Stimulated activated CD8-positive, alpha-beta memory T cell treated with anti-CD3 and anti-CD28 coated beads, Interleukin-4, amount 100 ng/mL, for 1 hour (primary cell): Measurements from ENCODE around the gene RBM18.

Experiments used
- DNase-seq, 2 donors: peaks; one replicate each; pipeline ENCODE4 v3.0.0-alpha.2; 2020; ENCODE audit warnings: low read depth in 2 of 2, low spot score in 1 of 2

RBM18 gene

DNA sequence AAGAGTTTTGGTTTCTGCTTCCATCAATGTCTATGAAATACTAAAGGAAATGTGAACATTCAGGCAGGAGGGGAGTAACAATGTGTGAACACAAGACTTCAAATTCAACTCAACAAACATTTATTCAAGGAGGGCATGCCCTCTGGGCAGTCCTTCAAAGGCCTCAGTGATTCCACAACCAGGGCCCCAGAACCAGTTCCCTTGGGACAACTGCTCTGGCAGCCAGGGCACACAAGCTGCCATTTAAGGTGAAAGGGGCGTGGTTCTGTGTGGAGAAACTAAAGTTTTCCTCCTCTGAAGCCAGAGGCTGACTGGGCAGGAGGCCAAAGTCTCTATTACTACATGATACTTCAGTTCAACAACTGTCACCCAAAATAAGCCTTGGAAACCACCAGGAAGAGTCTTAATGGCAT lies 3.2 kb downstream of the RBM18 start:
- DNase-seq: no peak

- DNase-seq: no peak
Observed at GRCh38 chr9:122258886-122259415, 5.7 kb downstream of the RBM18 start.

- DNase-seq: no peak
Observed at GRCh38 chr9:122256206-122256605, 8.4 kb downstream of the RBM18 start.

GRCh38 chr9:122254761-122255160 lies 9.9 kb downstream of the RBM18 start:
- DNase-seq: no peak

GRCh38 chr9:122252796-122253195 lies 11.8 kb downstream of the RBM18 start:
- DNase-seq: no peak

GRCh38 chr9:122251351-122251750 lies 13.3 kb downstream of the RBM18 start:
- DNase-seq: no peak

- DNase-seq: no peak
Observed at GRCh38 chr9:122248448-122248865, 16.2 kb downstream of the RBM18 start.

GRCh38 chr9:122246666-122247065 lies 18.0 kb downstream of the RBM18 start:
- no peak for DNase-seq

- DNase-seq: no peak
Observed at GRCh38 chr9:122244349-122244748, 20.3 kb downstream of the RBM18 start.

DNA sequence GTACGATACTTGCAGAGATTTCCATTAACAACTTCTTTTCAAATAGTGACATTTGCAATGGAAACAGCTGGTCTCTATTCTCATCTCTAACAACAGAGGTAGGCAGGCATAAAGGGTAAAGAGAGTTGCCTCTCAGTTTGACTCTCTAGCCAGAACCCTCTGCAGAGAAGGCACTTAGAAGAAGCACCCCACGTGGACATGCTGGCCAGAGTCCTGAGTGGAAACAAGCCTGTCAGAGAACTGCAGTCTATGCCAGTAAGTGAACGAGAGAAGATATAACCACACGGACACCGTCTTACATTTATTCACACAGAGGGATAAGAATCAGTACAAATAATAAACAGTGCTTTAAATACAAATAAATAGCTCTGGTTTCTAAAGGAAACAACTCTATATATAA lies 24.9 kb downstream of the RBM18 start:
- no peak for DNase-seq

DNA sequence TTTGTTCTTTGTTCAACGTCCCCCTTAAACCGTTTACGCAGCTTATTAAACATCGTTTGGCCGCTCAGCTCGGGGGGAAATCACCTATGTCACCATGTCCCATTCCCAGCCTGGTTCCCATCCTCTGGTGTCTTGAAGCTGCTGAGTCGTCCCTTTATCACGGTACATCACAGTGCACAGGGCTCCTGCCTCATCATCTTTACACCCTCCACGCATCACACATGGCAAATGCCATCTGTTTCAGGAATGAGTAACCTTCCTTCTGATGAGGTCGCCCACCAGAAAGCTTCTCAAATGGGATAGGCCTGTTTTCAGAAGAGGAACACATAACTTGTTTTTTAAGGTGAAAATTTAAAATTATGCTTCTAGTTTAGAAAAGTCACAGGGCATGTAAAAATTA lies 28.0 kb downstream of the RBM18 start:
- no peak for DNase-seq

- no peak for DNase-seq
Observed at GRCh38 chr9:122234022-122234748, 30.5 kb downstream of the RBM18 start.

GRCh38 chr9:122232796-122233306 lies 31.8 kb downstream of the RBM18 start:
- no peak for DNase-seq

GRCh38 chr9:122229485-122229837 lies 35.2 kb downstream of the RBM18 start:
- no peak for DNase-seq

DNA sequence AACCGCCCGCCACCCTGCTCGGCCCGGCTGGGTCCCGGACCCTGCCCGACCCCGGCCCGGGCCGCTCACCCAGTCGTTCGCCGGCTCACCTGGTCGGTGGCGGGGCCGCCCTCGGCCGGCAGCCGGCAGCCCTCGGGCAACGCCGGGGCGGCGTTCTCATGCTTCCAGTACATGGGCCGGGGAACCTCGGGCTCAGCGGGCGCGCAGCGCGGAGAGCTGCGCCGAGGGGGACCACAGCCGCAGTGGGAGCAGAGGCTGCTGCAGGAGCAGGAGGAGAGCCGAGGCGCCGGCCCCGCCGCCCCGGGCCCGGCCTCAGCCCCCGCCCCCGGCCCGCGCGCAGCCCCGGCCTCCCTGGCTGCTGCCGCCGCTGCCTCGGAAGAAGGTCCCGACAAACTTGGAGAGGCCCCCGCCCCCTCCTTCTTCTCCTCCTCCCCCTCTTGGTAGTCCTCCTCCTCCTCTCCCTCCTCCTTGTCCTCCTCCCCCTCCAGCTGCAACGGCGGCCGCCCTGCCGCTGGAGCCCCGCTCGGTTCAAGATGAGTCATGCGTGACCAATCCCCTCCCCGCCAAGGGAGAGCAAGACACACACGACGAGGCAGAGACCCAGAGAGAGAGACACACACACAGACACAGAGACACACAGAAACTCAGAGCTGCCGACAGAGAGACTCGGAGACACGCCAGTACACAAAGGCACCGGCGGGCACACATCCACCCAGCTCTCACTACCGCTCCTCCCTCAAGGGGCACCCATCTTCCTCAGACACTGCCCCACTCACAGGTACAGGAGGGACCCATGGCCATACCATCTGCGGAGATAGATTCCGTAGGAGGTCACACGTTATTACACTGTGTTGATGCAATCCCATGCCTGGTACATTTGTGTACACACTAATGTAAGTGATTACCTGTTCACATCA lies 35.8 kb downstream of the RBM18 start, which contains the start of gene LHX6:
Gene LHX6, minus strand, starts transcription at position 390 of the 917 bp plus-strand sequence. Its CDS starts 217 bp downstream, at position 173.
- no peak for DNase-seq

- DNase-seq: no peak
Observed at GRCh38 chr9:122228191-122228567, 36.5 kb downstream of the RBM18 start.

- DNase-seq: no peak
Observed at GRCh38 chr9:122227575-122227900, 37.1 kb downstream of the RBM18 start.

DNA sequence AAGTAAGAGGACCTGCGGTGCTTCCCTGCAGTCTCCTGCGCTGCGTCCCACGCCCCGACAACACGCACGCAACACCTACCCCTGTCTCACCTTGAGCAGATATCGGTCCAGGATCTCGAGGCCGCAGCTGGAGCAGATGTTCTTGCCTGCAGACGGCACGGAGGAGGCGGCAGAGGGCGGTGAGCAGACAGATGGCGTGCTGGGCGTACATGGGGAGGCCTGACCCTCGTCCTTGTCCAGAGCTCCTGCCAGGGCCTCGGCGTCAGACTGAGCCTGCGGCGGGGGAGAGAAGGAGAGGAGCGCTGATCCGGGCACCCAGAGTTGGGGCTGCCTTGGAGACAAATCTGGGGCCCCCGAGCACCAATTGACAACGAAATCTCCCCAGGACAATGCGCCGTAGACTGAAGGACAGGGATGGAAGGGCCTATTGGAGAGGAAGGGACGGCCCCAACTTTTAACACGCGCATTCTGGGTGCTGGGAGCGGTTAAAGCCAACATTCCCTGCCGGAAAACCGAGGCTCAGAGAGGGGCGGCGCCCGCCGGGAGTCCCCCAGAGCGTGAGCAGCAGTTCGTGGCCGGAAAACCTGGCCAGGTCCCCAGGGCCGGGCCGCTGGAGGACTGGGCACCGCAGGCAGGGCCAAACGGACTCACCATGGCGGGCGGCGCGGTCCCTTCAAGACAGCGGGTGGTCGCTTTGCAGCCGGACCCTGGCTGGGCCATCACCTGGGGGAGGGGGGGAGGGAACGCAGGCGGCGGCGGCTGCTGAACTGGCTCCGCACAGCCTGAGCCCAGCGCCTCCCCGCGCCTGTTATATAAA lies 37.7 kb downstream of the RBM18 start:
- no peak for DNase-seq

DNA sequence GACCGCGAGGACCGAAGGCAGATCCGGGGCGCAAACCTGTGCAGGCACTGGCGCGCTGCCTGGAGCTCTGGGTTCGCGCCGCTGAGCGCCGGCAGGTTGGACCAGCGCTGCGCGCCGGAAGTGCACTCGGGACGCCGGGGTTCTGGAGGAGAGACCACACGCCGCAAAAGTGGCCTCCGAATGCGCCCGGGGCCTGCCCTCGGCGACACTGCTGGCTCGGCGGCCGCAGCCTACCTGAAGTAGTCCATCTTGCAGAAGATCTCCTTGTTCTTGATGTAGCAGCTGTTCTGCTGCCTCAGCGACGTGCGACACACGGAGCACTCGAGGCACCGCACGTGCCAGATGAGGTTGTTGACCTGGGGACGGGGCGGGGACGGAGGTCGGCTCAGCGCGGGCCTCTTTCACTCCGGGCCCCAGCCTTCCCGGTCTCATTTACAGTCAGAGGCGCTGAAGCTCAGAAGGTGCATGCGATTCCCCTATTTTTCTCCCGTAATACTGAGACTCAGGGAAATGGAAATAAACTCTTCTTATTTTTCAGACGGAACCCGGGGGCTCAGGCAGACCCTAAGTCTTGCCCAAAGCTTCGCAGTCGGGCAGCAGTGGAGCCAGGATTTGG lies 38.4 kb downstream of the RBM18 start:
- no peak for DNase-seq

GRCh38 chr9:122225312-122226141 lies 39.1 kb downstream of the RBM18 start:
- no peak for DNase-seq
